GM12864 (cell line): ENCODE data around the gene CWC22.

Experiments
- DNase-seq: peaks from one replicate; pipeline ENCODE4 v3.0.0-alpha.2; 2011; ENCODE audit warnings: low read depth
- H3K4me3 ChIP-seq: 2 replicates; pipeline ENCODE4 v1.5.1; 2011; ENCODE audit warnings: mild to moderate bottlenecking, low read depth, low read length, control low read depth
- TF ChIP-seq, protein P1 (sequence below): IDR thresholded peaks from 2 replicates; pipeline ENCODE4 v1.5.1; 2011; ENCODE audit warnings: low read depth, mild to moderate bottlenecking, moderate library complexity, low read length, control low read depth, inconsistent platforms; ENCODE audit errors: missing control alignments

CWC22 gene

DNA sequence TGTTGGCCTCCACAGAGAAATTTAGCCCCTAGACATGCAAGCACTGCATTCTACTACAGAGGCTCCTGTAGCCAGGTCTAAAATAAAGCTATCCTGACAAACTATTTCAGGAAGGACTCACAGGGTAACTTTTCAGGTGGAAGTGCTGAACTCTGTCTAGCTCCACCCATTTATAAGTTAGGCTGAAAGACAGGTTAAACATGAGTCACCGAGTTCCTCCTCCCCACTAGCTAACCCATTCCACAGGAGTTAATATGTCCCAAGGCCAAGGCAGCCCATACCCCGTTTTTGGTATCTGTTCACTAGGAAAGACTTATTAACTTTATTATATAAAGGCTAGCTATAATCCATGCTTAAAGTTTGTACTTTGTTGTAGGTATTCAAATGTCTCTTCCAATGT lies 3.5 kb downstream of the CWC22 start:
- TF ChIP-seq, protein P1, sequence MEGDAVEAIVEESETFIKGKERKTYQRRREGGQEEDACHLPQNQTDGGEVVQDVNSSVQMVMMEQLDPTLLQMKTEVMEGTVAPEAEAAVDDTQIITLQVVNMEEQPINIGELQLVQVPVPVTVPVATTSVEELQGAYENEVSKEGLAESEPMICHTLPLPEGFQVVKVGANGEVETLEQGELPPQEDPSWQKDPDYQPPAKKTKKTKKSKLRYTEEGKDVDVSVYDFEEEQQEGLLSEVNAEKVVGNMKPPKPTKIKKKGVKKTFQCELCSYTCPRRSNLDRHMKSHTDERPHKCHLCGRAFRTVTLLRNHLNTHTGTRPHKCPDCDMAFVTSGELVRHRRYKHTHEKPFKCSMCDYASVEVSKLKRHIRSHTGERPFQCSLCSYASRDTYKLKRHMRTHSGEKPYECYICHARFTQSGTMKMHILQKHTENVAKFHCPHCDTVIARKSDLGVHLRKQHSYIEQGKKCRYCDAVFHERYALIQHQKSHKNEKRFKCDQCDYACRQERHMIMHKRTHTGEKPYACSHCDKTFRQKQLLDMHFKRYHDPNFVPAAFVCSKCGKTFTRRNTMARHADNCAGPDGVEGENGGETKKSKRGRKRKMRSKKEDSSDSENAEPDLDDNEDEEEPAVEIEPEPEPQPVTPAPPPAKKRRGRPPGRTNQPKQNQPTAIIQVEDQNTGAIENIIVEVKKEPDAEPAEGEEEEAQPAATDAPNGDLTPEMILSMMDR, result no peak
- no peak for DNase-seq
- H3K4me3 ChIP-seq, result no peak overlapping the region

DNA sequence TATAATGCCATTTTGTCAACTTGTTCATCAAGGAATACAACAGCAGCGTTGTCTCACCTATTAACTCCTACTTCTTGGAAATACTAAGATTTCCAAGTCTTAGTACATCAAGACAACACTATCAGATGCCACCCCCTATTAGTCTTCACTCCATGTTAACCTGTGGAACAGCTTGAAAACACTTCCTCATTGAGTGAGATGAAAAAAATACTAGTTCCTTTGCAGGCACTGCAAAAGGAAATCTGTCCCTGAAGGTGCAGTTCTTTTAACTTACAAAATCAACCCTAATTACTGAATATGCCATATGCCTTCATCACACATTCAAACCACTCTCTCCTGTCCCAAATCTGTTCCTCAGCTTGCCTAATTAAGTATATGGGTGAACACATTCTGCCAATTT lies 4.0 kb downstream of the CWC22 start:
- no peak for DNase-seq
- TF ChIP-seq, protein P1, result no peak
- H3K4me3 ChIP-seq, result no peak overlapping the region

DNA sequence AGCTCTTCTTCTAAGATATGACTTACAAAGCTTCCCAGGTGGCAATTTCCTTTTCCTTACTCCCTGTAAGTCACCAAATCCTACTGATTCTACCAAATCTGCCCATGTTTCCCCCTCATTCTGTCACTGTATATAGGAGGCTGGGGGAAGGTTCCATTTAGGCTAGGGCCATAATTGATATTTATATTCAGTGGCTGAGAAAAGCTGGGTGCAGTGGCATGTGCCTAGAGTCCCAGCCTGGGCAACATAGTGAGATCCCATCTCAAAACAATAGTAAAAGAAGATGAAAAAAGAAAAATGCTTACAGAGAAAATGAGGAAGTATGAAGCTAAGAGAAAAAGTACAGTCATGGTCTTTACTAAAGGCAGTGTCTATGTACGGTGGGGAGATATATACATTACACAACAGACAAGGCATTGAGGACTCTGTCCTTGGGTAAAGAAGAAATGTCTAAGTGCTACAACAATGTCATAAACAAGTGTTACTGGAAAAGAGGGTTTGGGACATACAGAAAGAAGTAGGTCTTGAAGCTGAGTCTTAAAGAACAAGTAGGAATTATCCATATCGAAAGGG lies 4.8 kb downstream of the CWC22 start:
- DNase-seq, result no peak
- H3K4me3 ChIP-seq, result no peak overlapping the region
- TF ChIP-seq, protein P1, result no peak

DNA sequence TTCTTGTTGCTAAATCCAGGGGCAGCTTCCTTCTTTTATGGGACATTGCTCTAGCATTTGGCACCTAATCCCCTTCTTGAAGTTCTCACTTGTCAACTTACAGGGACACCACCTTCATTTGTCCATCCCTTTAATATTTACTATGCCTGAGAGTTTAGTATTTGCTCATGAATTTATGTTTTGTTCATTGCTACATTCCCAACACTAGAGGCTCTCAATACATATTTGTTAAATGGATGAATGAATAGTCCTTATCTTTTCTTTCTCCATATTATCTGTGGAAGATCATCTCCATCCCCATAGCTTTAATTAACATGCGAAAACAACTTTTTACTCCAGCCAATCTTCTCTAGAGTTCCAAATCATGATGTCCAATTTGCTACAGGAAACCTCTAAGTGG lies 5.4 kb downstream of the CWC22 start:
- TF ChIP-seq, protein P1, result no peak
- no peak for DNase-seq
- H3K4me3 ChIP-seq, result no peak overlapping the region

DNA sequence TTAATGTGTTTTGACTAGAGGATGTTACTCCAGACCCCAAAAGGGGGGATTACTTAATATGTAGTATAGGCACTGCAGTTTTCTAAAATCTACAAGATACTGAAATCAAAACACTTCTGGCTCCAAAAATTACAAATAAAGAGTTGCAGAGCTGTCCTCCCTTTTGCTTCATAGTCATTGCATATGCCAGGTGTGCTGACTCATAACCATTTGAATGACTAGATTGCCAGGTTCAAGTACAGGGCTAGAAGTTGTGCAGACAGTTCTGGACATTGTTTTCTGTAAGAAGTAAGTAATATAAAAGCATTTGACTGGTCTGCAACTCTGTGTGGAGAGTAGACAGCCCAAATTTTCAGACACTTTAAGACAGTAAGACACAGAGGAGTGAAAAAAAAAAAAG lies 6.7 kb downstream of the CWC22 start:
- DNase-seq, result no peak
- H3K4me3 ChIP-seq, result no peak overlapping the region
- TF ChIP-seq, protein P1, result no peak

DNA sequence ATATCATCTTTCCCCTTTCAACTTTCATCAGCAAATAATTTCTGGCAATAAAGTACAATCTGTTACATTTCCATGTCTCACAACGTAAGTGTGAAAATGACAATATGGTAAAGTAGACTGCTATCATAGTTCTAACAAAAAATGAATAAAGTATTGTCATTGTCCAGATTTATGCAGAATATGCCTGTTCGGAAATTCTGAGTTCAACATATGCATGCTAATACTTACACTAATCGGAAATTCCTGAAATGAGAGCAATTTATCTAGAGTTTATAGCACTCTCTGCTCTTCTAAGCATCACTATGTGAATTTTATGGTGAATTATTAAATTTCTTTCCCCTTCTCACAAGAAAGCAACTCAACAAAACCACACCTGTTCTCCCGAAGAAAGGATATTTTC lies 8.1 kb downstream of the CWC22 start:
- no peak for DNase-seq
- TF ChIP-seq, protein P1, result no peak
- no peak overlapping the region for H3K4me3 ChIP-seq

DNA sequence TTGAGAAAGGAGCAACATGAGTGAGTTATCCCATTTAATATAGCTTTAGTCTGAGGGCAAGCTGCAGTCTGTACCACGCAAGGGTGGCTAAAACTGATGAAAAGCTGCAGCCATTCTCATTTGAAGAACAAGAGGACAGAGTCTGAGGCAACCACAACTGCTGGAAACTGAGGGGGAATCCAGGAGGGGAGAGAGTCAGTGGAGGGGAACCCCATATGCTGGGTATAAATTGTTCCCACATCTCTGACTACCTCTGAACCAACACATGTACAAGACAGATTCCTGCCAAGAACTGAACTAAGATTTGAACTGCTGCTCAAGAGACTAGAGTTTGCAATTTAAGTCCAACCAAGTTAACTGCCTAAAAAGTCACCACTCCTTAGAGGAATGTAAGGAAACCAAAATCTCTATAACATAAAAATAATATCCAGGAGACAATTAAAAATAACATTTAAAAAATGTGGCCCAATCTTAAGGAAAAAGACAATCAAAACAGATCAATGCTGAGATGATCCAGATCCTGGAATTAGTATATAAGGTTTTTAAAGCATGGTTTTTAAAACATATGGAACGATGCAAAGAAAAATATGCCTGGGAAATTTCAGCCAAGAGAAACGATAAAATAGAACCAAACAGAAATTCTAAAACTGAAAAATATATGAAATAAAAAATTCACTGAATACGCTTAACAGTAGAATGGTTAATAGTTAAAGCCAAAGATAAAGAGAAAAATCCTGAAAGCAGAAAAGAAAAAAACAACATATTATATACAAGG lies 11.2 kb downstream of the CWC22 start:
- H3K4me3 ChIP-seq, result no peak overlapping the region
- TF ChIP-seq, protein P1, result no peak
- DNase-seq, result no peak
